ENCODE measurements around the gene MYH10.
"Not testable (repeated sequence)": the region's sequence is repeated elsewhere in the genome, so short reads cannot be mapped to it uniquely, and the experiment has no call there.

MYH10 gene

DNA sequence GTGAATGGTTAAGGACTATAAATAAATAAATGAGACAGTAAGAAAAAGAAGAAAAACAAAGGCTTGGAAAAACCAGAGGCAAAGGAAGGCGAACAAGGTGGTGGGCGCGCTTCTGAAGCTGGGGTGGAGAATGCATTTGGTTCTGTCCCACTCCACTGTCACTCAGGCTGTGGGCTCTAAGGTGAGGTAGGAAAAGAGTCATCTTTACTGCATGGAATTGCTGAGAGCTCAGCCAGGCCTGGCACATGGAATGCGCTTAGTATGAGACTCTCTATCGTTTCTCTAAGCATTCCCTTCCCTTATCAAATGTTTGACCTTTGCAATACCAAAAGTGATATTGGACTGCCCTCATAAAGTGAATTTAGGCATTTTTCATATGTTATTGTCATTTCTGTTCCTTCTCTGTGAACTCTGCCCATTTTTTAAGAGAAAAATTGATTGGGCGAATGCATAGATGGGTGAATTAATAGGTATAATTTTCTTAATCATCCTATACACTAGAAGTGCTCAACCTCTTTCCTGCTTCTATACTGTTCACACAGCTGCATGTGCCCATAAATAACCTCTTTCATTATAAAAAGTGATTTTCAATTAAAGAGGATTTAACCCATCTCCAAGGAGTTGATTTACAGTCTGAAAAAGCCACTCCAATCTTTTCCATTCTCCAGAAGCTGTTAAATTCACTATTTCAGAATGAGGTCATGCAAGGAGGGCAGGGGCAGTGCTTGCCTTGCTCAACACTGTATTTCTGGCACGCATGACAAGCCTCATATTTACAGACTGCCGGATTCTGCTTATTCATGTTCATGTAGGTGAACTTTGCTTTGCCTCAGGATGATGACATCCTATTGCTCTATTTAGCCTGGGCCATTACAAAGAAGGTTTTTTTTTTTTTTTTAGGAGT, 87.7 kb downstream of the MYH10 start:
- DNase-seq: peak; percentile 39

DNA sequence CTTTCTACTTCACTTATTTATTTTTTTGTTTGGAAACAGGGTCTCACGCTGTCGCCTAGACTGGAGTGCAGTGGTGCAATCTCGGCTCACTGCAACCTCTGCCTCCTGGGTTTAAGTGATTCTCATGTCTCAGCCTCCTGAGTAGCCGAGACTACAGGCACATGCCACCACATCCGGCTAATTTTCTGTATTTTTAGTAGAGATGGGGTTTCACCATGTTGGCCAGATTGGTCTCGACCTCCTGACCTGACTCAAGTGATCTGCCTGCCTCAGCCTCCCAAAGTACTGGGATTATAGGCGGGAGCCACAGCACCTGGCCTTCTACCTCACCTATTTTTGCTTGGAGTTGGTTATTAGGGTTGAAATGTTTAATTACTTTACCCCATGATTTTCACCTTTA, 90.5 kb downstream of the MYH10 start:
- DNase-seq: not testable (repeated sequence)

DNA sequence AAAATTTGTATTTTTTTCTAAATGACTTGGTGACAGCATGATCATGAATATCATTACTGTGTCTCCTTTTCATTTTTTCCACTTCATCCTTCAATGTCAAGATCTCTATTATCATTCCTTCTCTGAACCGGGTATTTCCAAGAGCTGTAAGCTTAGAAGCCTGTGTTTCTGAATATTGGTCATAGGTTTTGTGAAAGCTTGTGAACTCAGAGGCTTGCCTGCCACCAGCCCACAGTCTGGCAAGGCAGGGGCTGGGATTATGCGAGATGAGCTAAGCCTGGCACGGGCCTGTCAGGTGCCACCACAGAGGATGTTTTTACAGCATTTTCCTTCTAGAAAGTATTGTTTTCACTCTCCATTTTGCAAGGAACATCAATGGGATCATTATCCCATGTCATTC, 92.8 kb downstream of the MYH10 start:
- DNase-seq: no peak

DNA sequence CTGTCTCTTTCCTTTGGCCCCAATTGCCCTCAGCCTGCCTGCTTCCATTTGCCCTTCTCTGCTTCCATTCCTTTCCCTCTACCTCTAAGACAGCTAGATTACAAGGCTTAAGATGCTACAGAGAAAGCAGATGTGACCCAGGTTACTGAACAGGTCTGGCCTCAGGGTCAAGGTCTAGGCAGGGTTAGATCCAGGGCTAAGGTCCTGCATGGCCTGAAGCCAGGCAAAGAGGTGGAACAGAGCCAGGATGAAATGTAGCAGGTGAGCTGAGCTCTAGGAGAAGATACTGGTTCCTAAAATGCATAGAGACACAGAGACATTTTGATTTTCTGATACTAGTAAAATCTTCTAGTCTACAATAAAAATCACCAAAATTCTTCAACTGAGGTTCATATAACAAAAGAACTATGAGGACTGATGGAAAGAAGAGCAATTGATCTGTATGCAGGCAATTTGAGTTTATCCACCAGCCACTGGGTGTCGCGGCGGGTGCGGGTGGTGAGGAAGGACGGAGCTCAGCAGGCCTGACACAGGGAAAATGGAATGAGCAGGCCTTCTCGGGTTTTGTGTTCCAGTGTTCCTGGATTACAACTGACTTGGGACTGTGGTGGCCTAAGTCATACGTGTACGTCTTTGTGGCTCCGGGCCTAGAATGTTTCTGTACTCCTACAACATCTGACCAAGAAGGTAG, 95.9 kb downstream of the MYH10 start:
- no peak for DNase-seq

DNA sequence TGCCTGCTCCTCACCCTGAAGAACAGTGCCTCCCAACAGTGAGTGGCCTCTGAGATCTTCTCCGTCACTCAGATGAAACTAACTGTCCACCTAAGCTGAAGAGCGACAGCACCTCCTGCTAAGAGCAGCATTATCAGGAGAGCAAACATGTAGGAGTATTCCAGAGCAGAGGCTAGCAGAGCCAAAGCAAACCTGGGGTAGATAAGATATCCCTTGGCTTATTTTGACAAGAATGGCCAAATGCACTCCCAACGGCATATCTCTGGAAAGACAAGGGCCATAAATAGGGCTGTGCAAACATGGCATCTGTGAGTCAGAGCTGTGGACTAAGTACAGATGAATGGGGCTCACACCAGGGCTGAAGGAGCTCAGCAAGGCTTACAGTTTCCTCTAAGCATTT, 98.5 kb downstream of the MYH10 start:
- no peak for DNase-seq

DNA sequence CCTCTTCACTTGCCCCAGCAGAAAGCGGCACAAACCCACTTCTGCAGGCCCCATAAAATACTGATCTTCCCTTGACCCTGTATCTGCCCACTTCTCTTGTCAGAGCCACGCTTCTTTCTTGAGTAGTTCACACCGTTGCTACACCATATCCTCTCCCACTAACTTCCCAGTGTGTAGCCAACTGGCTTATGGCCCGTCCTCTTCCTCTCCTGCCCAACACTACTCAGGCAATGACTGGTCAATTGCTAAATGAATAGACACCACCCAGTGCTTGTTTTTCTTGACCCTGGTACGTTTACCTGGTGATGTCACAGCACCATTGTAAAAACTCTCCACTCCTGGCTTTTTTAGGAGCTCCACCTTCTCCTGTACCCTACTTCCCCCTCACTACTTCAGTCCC, 107.9 kb downstream of the MYH10 start:
- DNase-seq: no peak

DNA sequence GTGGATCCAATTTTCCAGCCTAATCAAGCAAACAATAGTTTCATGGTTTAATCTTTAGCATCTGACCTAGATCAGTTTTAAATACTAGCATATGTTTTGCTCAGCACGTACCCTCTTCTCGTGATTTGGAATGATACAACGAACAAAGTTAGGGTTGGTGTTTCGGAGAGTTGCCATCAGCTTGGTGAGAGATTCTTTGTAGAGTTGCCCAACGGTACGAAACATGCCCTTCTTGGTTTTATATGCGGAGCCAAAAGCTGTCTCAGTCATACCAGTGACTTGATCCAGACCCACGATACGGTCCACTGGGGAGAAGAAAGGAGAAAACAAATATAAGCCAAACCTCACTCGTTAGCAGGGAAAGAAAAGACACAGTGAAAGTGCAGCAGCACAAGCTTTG, 109.5 kb downstream of the MYH10 start:
- DNase-seq: no peak

DNA sequence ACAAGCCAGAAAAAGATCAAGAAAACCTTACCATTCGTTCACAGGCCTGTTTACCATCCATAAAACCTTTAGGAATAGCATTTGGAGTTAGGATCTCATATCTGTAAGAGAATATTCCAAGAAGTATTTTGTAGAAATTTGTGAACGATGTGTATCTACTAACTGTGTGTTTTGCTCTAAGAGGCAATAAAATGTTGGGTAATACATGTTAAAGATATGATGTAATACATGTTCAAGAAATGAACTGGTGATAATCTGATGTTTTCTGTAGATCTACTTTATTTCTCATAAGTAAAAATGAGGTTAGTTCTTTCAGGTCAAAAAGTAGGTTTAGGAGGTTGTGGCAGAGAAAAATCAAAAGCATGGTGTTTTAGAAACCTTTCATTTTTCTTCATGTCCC, 111.7 kb downstream of the MYH10 start:
- no peak for DNase-seq

DNA sequence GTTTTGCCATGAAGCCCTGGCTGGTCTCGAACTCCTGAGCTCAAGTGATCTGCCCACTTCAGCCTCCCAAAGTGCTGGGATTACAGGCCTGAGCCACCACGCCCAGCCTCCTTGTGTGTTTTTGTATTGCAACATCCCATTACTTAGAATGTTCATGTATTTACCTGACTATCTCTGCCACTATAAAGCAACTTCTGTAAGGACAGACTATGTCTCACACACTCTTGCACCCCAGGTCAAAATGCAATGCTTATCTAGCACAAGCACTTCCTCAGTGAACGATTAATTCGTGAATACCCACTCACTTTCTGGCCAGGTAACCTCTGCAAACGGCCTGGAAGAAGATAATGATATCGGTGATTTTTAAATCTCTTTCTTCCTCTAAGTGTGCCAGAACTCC, 112.2 kb downstream of the MYH10 start:
- DNase-seq: no peak

DNA sequence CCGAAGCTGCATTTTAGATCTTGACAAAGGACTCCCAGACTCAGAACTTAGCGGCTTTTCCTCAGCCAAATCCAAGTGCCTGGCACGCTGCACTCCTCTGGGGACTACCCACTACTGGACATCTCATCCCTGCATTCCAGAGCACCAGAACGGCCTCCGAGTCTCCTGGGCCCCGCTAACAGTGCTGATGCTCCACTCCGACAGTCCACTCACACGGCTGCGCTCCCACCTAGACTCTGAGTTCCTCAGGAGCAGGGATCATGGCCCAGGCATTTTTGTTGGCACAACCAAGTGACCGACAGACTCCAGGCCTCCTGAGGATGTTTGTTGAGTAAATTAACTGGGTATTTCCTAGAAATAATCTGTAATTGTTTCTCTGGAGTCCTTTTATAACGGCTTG, 115.7 kb downstream of the MYH10 start:
- no peak for DNase-seq

DNA sequence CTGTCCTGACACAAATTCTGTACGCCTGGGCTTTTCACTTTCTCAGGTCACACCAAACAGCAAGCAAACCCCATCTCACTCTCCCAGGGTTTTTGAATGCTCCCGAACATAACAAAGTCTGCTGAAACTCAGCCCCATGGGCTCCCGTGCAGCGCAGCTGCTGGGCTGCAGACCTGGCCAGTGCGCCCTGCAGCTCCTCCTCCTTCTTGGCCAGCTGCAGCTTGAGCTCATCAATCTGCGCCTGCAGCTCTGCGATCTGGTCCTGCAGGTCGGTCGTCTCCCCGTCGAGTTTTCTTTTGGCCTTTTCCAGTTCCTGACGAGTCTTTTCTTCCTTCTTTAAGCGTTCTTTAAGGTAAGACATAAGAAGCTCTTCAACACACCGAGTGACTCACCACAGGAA, 124.4 kb downstream of the MYH10 start:
- no peak for DNase-seq

DNA sequence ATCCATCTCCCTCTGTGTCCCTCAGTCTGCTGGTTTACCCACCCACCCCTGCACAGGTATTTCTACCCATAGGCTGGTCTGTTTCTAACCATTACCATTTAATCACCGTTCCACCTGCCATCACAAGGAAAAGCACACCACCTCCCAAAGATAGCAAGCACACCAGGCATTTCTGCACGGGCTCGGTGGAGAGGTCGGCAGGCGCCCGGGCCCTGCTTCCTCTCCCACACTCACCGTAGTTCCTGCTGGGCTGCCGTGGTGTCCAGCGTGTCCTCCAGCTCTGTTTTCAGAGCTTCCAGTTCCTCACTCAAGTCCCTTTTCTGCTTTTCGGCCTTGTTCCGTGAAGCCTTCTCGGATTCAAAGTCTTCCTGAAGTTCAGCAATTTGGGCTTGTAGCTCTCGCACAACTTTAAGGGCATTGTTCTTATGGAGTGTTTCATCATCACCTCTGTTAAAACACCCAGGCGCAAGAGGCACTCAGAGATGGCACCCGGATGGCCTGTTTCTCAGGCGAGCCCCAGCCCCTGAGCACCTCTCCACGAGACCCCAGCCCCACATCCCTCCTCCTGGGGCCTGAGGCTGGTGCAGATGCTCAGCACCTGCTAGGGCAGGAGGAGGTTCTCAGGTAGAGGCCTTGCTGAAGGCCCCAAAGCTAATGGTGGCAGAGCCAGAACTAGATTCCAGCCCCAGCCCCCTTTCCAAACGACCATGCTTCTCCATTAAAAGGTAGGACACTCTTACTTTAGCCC, 125.9 kb downstream of the MYH10 start:
- no peak for DNase-seq

DNA sequence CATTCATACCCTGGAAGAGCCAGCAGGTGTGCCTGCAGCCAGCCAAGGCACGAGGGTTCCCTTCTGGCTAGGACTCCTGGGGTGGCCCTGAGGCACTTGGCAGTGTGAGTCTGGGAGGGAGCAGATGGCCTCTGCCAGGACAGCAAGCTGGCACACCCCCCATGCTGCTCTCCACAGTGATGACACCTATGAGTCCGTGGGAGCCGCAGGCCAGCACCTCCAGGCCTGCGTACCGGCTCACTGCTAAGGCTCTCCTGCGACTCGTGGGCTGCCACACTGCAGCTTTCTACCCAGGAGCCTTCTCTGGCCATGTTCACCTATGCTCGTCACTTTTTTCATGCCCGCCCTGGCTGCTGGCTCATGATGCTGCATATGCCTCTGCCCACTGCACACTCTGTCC, 126.7 kb downstream of the MYH10 start:
- no peak for DNase-seq

DNA sequence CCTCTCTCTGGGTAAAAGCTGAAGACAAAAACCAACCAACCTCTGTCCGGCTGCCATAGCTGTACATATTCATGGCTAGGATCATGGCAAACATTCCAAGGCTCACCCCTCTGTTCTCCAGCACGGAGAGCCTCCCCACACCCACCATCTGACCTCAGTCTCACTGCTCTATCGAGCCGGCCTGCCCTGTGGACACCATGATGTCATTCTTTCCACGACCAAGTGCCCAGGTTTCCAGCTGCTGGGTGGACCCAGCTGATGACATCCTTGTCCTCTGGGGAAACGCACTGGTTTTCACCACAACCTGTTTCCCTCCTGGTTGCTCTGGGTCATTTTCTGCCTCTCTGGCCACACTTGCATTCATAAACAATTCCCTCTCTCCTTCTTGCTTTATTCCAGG, 127.2 kb downstream of the MYH10 start:
- no peak for DNase-seq

DNA sequence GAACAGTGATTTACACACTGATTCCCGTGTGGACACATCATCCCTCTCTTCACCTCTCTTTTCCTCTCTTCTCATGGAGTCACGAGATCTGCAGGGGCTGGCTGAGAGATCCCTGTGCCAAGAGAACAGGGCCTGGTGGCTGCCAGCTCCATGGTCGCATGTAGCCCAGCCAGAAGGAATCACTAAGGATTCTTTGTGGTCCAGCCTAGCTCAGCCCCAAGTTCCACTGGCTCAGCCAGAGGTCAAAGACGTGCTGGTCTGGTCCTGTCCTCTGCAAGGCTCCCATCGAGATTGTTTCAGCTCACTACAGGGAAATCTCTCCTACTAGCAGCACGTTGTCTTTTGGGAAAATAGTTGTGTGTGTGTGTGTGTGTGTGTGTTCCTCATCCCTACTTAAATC, 128.4 kb downstream of the MYH10 start:
- no peak for DNase-seq

DNA sequence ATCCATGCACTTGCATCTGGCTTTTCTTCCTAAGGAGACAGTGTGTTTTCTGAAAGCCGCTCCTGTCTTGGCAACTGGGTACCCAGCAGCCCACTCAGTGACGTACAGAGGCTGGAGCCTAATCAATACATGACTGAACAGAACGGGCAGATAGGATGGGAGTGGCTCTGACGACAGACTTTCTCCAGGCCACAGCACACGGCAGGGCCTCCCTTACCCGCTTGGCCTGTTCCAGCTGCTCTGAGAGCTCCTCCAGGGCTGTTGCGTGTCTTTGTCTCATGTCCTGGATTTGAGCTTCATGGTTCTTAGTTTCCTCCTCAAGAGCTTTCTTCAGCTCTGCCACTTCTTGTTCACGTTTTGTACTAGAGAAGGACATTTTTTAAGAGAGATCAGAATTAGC, 129.9 kb downstream of the MYH10 start:
- DNase-seq: no peak

DNA sequence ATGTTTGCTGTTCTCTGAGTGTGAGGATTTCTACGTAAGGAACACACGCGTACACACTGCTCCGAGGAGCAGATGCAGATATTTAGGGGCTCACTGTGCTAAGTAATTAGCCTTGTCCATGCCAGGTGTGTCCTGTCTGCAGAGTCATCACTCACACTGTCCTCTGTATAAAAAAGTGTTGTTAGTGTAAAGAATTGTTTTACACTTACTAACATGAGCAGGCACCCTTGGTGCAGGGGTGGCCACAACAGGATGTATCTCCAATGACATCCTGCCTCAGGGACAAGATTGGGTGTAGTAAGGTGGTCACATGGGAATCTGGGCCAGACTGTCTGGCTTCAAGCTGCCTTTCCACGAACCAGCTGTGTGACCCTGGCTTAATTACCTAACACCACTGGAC, 130.9 kb downstream of the MYH10 start:
- no peak for DNase-seq

DNA sequence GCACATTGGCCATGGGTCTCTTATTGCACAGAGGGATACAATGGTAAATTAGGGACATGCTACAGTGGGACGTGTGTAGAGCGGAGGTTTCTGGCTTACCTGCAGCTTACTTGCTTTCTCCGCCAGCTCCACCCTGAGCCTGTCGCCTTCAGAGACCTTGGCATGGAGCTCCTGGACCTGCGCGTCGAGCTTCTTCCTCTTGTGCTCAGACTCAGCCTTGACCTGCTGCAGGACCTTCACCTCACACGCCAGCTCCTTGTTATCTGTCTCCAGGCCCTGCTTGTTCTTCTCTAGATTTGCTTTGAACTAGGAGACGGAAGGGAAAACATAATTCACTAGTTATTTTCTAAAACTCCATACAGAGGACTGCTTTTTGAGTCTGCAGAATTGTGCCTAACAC, 131.4 kb downstream of the MYH10 start:
- DNase-seq: no peak

DNA sequence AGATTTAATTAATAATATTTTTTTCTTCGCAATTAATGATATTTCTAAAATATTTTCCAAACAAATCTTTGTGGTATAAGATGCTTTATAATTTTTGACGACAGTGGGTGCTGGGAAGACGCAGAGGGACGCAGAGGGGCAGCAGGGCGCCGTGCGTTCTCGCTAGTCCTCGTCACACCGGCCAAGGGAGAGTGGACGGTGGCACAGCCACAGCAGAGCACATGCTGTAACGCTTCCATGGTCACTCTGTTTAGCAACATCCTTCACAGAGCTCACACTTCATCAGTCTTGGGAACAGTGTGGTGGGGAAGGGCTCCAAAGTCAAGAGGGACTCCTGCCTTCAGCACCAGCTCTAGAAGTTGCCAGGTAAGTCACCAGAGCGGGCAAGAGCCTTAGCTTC, 134.4 kb downstream of the MYH10 start:
- no peak for DNase-seq

DNA sequence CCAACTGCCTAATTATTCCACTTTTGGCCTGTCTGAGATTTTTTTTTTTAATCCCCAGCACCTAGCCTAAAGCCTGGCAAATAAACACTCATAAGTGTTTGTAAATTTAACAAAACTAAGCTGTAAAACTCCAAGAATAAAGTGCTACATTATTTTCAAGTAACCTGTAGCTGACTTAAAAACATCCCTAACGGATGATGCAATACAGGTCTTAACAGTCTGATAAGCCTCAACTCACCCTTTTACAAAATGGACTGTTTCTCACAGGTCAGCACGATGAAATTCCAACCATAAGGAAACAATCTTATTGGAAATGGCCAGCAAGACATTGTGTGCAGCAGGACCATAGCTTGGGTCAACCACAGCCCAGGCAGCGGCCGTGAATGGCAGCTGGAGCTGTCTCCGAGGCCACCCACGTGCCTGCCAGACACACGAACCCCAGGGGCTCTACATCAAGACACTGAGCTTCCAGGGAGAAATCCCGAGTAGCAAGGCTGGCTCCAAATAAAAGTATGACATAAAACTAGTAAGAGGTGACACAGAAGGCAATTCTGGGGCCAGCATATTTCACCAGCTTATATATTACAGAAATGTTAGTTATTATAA, 135.9 kb downstream of the MYH10 start:
- no peak for DNase-seq

DNA sequence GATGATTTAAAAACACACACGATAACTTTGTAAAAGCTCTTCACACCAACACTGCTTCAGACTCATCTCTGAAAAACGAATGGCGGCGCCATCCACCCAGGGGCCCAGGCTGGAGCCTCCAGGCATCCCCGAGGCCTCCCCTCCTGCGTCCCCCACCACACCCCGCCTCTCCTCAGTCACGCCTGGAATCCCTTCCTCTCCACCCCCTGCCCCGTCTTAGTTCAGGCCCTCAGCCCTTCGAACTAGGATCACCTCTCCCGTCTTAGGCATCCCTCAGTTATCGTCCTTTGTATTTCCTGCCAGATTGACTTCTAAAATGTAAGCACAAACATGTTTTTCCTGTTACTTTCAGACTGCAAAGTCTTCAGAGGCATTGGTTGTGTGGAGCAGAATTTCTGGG, 136.5 kb downstream of the MYH10 start:
- DNase-seq: no peak

DNA sequence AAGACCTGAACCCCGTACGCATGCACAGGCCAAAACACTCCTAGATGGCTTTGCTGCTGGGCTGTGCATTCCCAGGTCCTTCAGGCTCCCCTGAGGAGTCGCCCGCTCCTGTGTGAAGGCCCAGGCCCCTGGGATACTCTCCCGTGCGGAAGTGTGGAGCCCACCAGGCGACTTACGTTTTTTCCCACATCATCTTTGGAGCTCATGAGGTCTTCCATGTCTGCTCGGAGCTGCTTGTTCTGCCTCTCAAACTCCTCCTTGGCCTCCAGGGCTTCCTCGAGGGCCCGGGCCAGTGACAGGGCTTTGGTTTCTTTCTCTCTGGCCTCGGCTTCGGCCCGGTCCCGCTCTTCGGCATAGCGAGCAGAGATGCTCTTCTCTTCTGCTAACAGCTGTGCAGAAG, 138.4 kb downstream of the MYH10 start:
- no peak for DNase-seq

DNA sequence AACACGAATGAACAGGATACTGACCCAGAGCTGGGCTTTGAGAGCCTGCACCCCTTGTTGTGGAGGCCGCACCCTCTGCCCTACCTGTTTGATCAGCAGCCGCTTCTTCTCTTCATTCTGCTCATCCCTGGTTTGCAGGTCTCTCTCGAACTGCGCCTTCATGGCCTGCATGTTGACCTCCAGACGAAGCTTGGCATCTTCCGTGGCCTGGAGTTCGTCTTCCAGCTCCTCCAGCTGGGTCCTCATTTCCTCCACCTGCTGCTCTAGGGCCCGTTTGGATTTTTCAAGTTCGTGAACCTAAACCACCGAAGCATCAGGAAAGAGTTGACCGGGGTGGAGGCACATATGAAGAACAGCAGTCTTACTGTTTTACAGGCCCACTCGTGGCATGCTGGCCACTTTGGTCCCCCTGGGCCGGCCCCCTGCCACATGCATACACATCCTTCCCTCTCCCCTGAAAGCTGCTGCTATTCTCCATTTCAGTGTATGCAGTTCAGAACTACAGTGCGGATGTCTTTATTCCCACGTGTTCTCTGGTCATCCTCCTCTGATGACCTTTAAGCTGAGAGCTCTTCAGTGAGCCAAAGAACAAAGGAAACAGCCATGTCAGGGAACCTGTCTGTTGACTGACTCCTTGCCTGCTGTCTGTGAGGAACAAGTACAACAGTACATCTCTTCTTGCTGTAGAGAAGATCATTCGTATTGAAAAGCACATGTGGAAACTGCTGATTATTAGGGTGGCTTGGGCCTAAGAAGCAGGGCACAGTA, 140.1 kb downstream of the MYH10 start:
- DNase-seq: no peak

Data from SIG-M5 (cell line).